Calu3 (cell line): Measurements from ENCODE around the gene WDR64. TPM values are rescaled to one million over a fixed set of nuclear protein-coding genes. Genes with fewer than 3 reads are reported as not detected.
A peak's percentile ranks its signal among the peaks of the same experiment; 100 is the strongest.

Source experiments
- BruUV-seq: library from RNA; stranded (reverse); fragments of 400-500 nt; replicated peaks from 2 replicates; lab custom pipeline; 2021; lab: Mats Ljungman, UMichigan
- CTCF ChIA-PET: fragments of 300-600 bp; sonication (Branson Sonifier 250); formaldehyde crosslinking; loops from one replicate; lab custom pipeline; 2022; ENCODE audit warnings: antibody characterized with exemption; lab: Charles Lee
- DNase-seq: peaks from one replicate; pipeline ENCODE4 v3.0.0; 2022
- H3K27ac Mint-ChIP-seq: one replicate; pipeline ENCODE4 v1.8.0; 2022; ENCODE audit warnings: mixed read lengths; ENCODE audit not compliant: unreplicated experiment
- H3K27me3 Mint-ChIP-seq: one replicate; pipeline ENCODE4 v1.8.0; 2022; ENCODE audit warnings: mixed read lengths; ENCODE audit not compliant: unreplicated experiment
- H3K36me3 Mint-ChIP-seq: one replicate; pipeline ENCODE4 v1.8.0; 2022; ENCODE audit warnings: mild to moderate bottlenecking, moderate library complexity, mixed read lengths; ENCODE audit not compliant: insufficient read depth, unreplicated experiment
- H3K4me1 Mint-ChIP-seq: one replicate; pipeline ENCODE4 v1.8.0; 2022; ENCODE audit warnings: mild to moderate bottlenecking, low read depth, mixed read lengths; ENCODE audit not compliant: unreplicated experiment
- H3K4me3 Mint-ChIP-seq: one replicate; pipeline ENCODE4 v1.8.0; 2022; ENCODE audit warnings: mild to moderate bottlenecking, low read depth, moderate library complexity, mixed read lengths; ENCODE audit not compliant: unreplicated experiment
- H3K9me3 Mint-ChIP-seq: one replicate; pipeline ENCODE4 v1.8.0; 2022; ENCODE audit warnings: low read depth, mixed read lengths; ENCODE audit not compliant: unreplicated experiment
- CTCF ChIP-seq: fragments of 200-600 bp; IDR thresholded peaks from one replicate; pipeline ENCODE4 v1.8.0; 2022; ENCODE audit warnings: antibody characterized with exemption; ENCODE audit not compliant: unreplicated experiment
- intact Hi-C: fragments of 100-400 bp; cut with micrococcal nuclease; formaldehyde crosslinking; loops from one replicate; pipeline ENCODE4 v1.10.0; 2022; ENCODE audit not compliant: unreplicated experiment
- total RNA-seq: library from RNA; stranded (reverse); gene quantifications from 2 replicates; pipeline ENCODE4 v1.2.3, GENCODE V29; 2022

The WDR64 gene
- total RNA-seq, 1 experiment from 2014 or later: not detected

- no TSS peak for BruUV-seq
- H3K4me3 Mint-ChIP-seq: peak overlapping the region; percentile 85
- no peaks in the 10 kb centered on the region for H3K27me3 Mint-ChIP-seq
- H3K9me3 Mint-ChIP-seq: peaks cover 2% of the 10 kb centered on the region
- H3K27ac Mint-ChIP-seq: no peak overlapping the region
- H3K36me3 Mint-ChIP-seq: peaks cover 34% of the 10 kb centered on the region
- DNase-seq: no peak
- intact Hi-C loops: no loop called here
- TF ChIP-seq CTCF: no peak
- CTCF ChIA-PET: no interaction called here
- peaks cover 46% of the 10 kb centered on the region for H3K4me1 Mint-ChIP-seq
Observed at GRCh38 chr1:241637046-241637590, 15.0 kb upstream of the WDR64 start.

GRCh38 chr1:241637604-241638003 lies 14.5 kb upstream of the WDR64 start:
- no peak for DNase-seq
- Mint-ChIP-seq H3K4me1 (peaks cover 47% of the 10 kb centered on the region), H3K9me3 (peaks cover 2% of the 10 kb centered on the region), H3K27me3 (no peaks in the 10 kb centered on the region), H3K27ac (peak overlapping the region; percentile 6), H3K36me3 (peaks cover 34% of the 10 kb centered on the region), H3K4me3 (peak overlapping the region; percentile 85)
- intact Hi-C loops: no loop called here
- BruUV-seq: no TSS peak
- CTCF ChIA-PET: no interaction called here
- TF ChIP-seq CTCF: no peak

GRCh38 chr1:241638099-241638682 lies 13.9 kb upstream of the WDR64 start:
- intact Hi-C loops: no loop called here
- H3K27me3 Mint-ChIP-seq: no peaks in the 10 kb centered on the region
- peaks cover 3% of the 10 kb centered on the region for H3K9me3 Mint-ChIP-seq
- BruUV-seq: no TSS peak
- H3K36me3 Mint-ChIP-seq: peaks cover 34% of the 10 kb centered on the region
- DNase-seq: no peak
- peaks cover 48% of the 10 kb centered on the region for H3K4me1 Mint-ChIP-seq
- H3K27ac Mint-ChIP-seq: peak overlapping the region; percentile 6
- CTCF ChIA-PET: no interaction called here
- peak overlapping the region; percentile 85 for H3K4me3 Mint-ChIP-seq
- TF ChIP-seq CTCF: no peak

- intact Hi-C loops: no loop called here
- H3K4me3 Mint-ChIP-seq: peak overlapping the region; percentile 85
- TF ChIP-seq CTCF: no peak
- no peak for DNase-seq
- no peaks in the 10 kb centered on the region for H3K27me3 Mint-ChIP-seq
- CTCF ChIA-PET: no interaction called here
- peaks cover 34% of the 10 kb centered on the region for H3K36me3 Mint-ChIP-seq
- peak overlapping the region; percentile 83 for H3K27ac Mint-ChIP-seq
- H3K9me3 Mint-ChIP-seq: peaks cover 5% of the 10 kb centered on the region
- H3K4me1 Mint-ChIP-seq: peaks cover 48% of the 10 kb centered on the region
- BruUV-seq: TSS peak; percentile 60
Observed at GRCh38 chr1:241638909-241639622, 13.0 kb upstream of the WDR64 start.
